ENCODE data around the gene TMCO4. TPM values are rescaled to one million over a fixed set of nuclear protein-coding genes. Genes with fewer than 3 reads are reported as not detected.

Gene TMCO4
- total and polyA plus RNA-seq, 2 donors (not counting 3 experiments of a cell fraction or from before 2014, with no cell fraction given): 7.6 to 10.3 TPM

DNA sequence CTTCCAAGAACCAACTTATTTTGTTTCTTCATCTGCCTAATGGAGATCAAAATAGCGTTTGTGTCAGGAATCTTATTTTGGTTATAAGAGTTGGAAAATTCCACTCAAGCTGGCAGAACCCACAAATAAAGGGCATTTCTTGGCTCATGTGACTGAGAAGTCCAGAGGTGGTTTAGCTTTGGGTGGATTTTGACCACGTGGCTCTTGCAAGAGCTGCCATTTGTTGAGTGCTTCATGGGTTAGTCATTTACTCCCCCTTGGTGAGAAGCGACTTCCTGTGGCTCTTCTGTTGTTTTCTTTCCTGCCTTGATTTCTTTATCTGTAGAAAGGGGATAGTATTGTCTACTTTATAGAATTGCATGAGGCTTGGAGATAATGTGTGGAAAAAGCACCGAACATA is 24.8 kb upstream of the TMCO4 start:
- H3K4me2 ChIP-seq (ENCODE audit: insufficient read depth, low read length): no peak overlapping the region
- H3K27ac ChIP-seq (ENCODE audit: insufficient read depth, low read depth, low read length): no peak overlapping the region
- FAIRE-seq (no peak), DNase-seq (ENCODE audit: low read depth, low spot score) (no peak)
- CTCF ChIA-PET: no interaction called here
- H3K9ac ChIP-seq (replicated peaks; ENCODE audit: extremely low read depth, insufficient read depth, low read length): no peak overlapping the region
- no peaks in the 10 kb centered on the region for H3K9me1 ChIP-seq (replicated peaks; ENCODE audit: control insufficient read depth, extremely low read depth, insufficient read depth, low read length)
- no peaks in the 10 kb centered on the region for H3K9me3 ChIP-seq (replicated peaks; ENCODE audit: control insufficient read depth, insufficient read depth, low read length)
- POLR2A ChIA-PET: no interaction called here
- no peaks in the 10 kb centered on the region for H4K20me1 ChIP-seq (replicated peaks; ENCODE audit: control insufficient read depth, extremely low read depth, insufficient read depth, low read length)
- dilution Hi-C loops (cut with MboI; ENCODE audit: extremely low pct_ligation_motif_present, low sequenced_read_pairs) (no loop called here), intact Hi-C loops (cut with micrococcal nuclease) (no loop called here)
- H2AFZ ChIP-seq (ENCODE audit: low read depth, low read length): no peak overlapping the region
- H3K27me3 ChIP-seq (ENCODE audit: control insufficient read depth in 2 of 2, insufficient read depth in 2 of 2, low read length in 2 of 2): no peaks in the 10 kb centered on the region
- BruUV-seq (replicated peaks): no TSS peak
- no peaks in the 10 kb centered on the region for H3K4me1 ChIP-seq (ENCODE audit: control insufficient read depth, extremely low read depth, insufficient read depth, low read length)
- no peaks in the 10 kb centered on the region for H3K79me2 ChIP-seq (ENCODE audit: control insufficient read depth, insufficient read depth, low read length)
- no peak for TF ChIP-seq MYC (IDR thresholded peaks at IDR 0.05; ENCODE audit: low read depth, low read length)
- TF ChIP-seq JUN (IDR thresholded peaks at IDR 0.05; ENCODE audit: borderline replicate concordance, insufficient read depth, insufficient read length, low read depth): no peak
- TF ChIP-seq, protein P1, sequence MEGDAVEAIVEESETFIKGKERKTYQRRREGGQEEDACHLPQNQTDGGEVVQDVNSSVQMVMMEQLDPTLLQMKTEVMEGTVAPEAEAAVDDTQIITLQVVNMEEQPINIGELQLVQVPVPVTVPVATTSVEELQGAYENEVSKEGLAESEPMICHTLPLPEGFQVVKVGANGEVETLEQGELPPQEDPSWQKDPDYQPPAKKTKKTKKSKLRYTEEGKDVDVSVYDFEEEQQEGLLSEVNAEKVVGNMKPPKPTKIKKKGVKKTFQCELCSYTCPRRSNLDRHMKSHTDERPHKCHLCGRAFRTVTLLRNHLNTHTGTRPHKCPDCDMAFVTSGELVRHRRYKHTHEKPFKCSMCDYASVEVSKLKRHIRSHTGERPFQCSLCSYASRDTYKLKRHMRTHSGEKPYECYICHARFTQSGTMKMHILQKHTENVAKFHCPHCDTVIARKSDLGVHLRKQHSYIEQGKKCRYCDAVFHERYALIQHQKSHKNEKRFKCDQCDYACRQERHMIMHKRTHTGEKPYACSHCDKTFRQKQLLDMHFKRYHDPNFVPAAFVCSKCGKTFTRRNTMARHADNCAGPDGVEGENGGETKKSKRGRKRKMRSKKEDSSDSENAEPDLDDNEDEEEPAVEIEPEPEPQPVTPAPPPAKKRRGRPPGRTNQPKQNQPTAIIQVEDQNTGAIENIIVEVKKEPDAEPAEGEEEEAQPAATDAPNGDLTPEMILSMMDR (IDR thresholded peaks at IDR 0.05; ENCODE audit: extremely low read depth in 1 of 2, insufficient read depth in 1 of 2, low read depth in 1 of 2, low read length in 2 of 2): no peak
- no peak for TF ChIP-seq POLR2A (IDR thresholded peaks at IDR 0.05; ENCODE audit: low read depth, low read length)
- TF ChIP-seq GATA2 (IDR thresholded peaks at IDR 0.05; ENCODE audit: insufficient read depth, insufficient read length, low read depth, low read length): no peak
- no peak for TF ChIP-seq POLR2AphosphoS5 (IDR thresholded peaks at IDR 0.05; ENCODE audit: insufficient read depth, low read depth, low read length)
- no peak for TF ChIP-seq EZH2 (IDR thresholded peaks at IDR 0.05; ENCODE audit: borderline replicate concordance, low read depth, low read length, severe bottlenecking)
- TF ChIP-seq FOS (IDR thresholded peaks at IDR 0.05; ENCODE audit: borderline replicate concordance, insufficient read depth, low read length): no peak
- TF ChIP-seq, protein P2, sequence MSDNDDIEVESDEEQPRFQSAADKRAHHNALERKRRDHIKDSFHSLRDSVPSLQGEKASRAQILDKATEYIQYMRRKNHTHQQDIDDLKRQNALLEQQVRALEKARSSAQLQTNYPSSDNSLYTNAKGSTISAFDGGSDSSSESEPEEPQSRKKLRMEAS (IDR thresholded peaks at IDR 0.05; ENCODE audit: insufficient read depth, insufficient read length): no peak
- no peaks in the 10 kb centered on the region for H3K36me3 ChIP-seq (ENCODE audit: control insufficient read depth in 2 of 2, extremely low read depth in 1 of 2, insufficient read depth in 2 of 2, low read length in 2 of 2)
- no peak overlapping the region for H3K4me3 ChIP-seq (replicated peaks in 1 of 3; ENCODE audit: insufficient read depth in 1 of 3, low read depth in 1 of 3, low read length in 3 of 3)
